K562 (cell line): ENCODE results near the gene TK1. TPM values are rescaled to one million over a fixed set of nuclear protein-coding genes. Genes with fewer than 3 reads are reported as not detected.
A peak's percentile ranks its signal among the peaks of the same experiment; 100 is the strongest.

Source experiments
- ELF1 ChIP-seq: fragments of 200-800 bp; sonication (Bioruptor generic); IDR thresholded peaks from 2 replicates; pipeline ENCODE4 v1.6.1; 2016; ENCODE audit warnings: missing genetic modification characterization, missing compliant biosample characterization
- ETV6 ChIP-seq, 3 experiments: fragments of 150-350 bp in 1 of 3; sonication (generic) in 1 of 3; formaldehyde crosslinking in 1 of 3; IDR thresholded peaks; 2 replicates each; pipeline versions ENCODE4 v1.6.1 to v1.8.0; 2014 to 2022; ENCODE audit warnings: borderline replicate concordance in 2 of 3, low read depth in 2 of 3, antibody characterized with exemption in 1 of 3, low read length in 1 of 3, mild to moderate bottlenecking in 1 of 3, missing genetic modification reagents in 1 of 3
- HCFC1 ChIP-seq: IDR thresholded peaks from 2 replicates; pipeline ENCODE4 v1.6.1; 2012; ENCODE audit warnings: low read depth, low read length, improper control_type of control experiment
- JUN ChIP-seq, 2 experiments: sonication (generic) in 1 of 2; formaldehyde crosslinking in 1 of 2; IDR thresholded peaks; 2 replicates each; pipeline versions ENCODE4 v1.6.1 to v1.8.0; 2012 to 2022; ENCODE audit warnings: borderline replicate concordance in 2 of 2, mild to moderate bottlenecking in 2 of 2, improper control_type of control experiment in 1 of 2, low read depth in 1 of 2, low read length in 1 of 2, missing genetic modification reagents in 1 of 2
- POLR2A ChIP-seq: fragments of 450-650 bp; conservative IDR thresholded peaks from 2 replicates; pipeline ENCODE4 v1.6.1; 2016
- RBM14 ChIP-seq: fragments of 200-400 bp; formaldehyde crosslinking; IDR thresholded peaks from 2 replicates; pipeline ENCODE4 v1.6.1; 2018; ENCODE audit warnings: low read depth, mild to moderate bottlenecking, low read length, moderate library complexity, borderline replicate concordance; ENCODE audit not compliant: insufficient read depth
- RBM34 ChIP-seq: fragments of 200-400 bp; formaldehyde crosslinking; IDR thresholded peaks from 2 replicates; pipeline ENCODE4 v1.6.1; 2018; ENCODE audit warnings: low read length, borderline replicate concordance; ENCODE audit not compliant: insufficient read depth
- THRAP3 ChIP-seq: fragments of 450-650 bp; IDR thresholded peaks from 2 replicates; pipeline ENCODE4 v1.6.1; 2016; ENCODE audit warnings: mild to moderate bottlenecking, inconsistent platforms, borderline replicate concordance
- YY1 ChIP-seq, 3 experiments: IDR thresholded peaks; 2 replicates each; pipeline ENCODE4 v1.6.1; 2011; ENCODE audit warnings: low read length in 2 of 3, mild to moderate bottlenecking in 2 of 3, moderate library complexity in 2 of 3, borderline replicate concordance in 1 of 3, control low read depth in 1 of 3, low read depth in 1 of 3; ENCODE audit not compliant: insufficient read depth in 3 of 3, insufficient replicate concordance in 2 of 3, control insufficient read depth in 1 of 3, insufficient read length in 1 of 3; ENCODE audit errors: extremely low read depth in 1 of 3
- ZNF224 ChIP-seq: sonication (generic); formaldehyde crosslinking; IDR thresholded peaks from 2 replicates; pipeline ENCODE4 v1.8.0; 2022; ENCODE audit warnings: mild to moderate bottlenecking, missing genetic modification reagents
- ZNF274 ChIP-seq: IDR thresholded peaks from 2 replicates; pipeline ENCODE4 v1.6.1; 2011; ENCODE audit warnings: low read depth, mild to moderate bottlenecking, low read length, moderate library complexity, borderline replicate concordance
- ZNF408 ChIP-seq: fragments of 250-450 bp; sonication (Bioruptor Pico); IDR thresholded peaks from 2 replicates; pipeline ENCODE4 v1.4.0; 2020; ENCODE audit warnings: low read depth, mild to moderate bottlenecking, moderate library complexity
- ZNF583 ChIP-seq: fragments of 250-450 bp; sonication (Bioruptor Pico); IDR thresholded peaks from 2 replicates; pipeline ENCODE4 v1.4.0; 2020
- ZNF586 ChIP-seq: fragments of 450-650 bp; formaldehyde crosslinking; conservative IDR thresholded peaks from 2 replicates; pipeline ENCODE4 v1.4.0; 2020; ENCODE audit warnings: mild to moderate bottlenecking, moderate library complexity
- ZNF589 ChIP-seq: fragments of 200-800 bp; sonication (Bioruptor generic); IDR thresholded peaks from 2 replicates; pipeline ENCODE4 v1.6.1; 2016; ENCODE audit warnings: low read depth, missing genetic modification characterization, missing compliant biosample characterization
- polyA plus RNA-seq, 8 experiments: library from polyadenylated mRNA; depleted of rRNA in 4 of 8; stranded (reverse) in 5 of 8; unstranded in 3 of 8; fragments of >200 nt; fragmentation: Nextera tagmentation in 2 of 8; fragmentation: Illumina TruSeq in 1 of 8; extraction: Ambion mirVana in 2 of 8; extraction: Trizol in 1 of 8; gene quantifications; 2 replicates each; pipeline versions ENCODE4 v1.2.1 to v1.2.3, GENCODE V29; 2011 to 2014; ENCODE audit warnings: inconsistent platforms in 1 of 8, missing spikeins in 1 of 8
- total RNA-seq, 7 experiments: library from RNA; depleted of rRNA in 6 of 7; stranded (reverse); fragments of >200 nt in 6 of 7; fragmentation: Illumina TruSeq in 2 of 7; extraction: Trizol in 2 of 7; gene quantifications; 2 replicates each; pipeline versions ENCODE4 v1.2.1 to v1.2.3, GENCODE V29; 2011 to 2021; ENCODE audit warnings: low replicate concordance in 1 of 7
- TF ChIP-seq, protein P1 (sequence below): IDR thresholded peaks from 2 replicates; pipeline ENCODE4 v1.6.1; 2016; ENCODE audit warnings: missing genetic modification characterization, missing compliant biosample characterization
- TF ChIP-seq, protein P2 (sequence below): fragments of 250-450 bp; sonication (Bioruptor Pico); IDR thresholded peaks from 2 replicates; pipeline ENCODE4 v1.4.0; 2020; ENCODE audit warnings: mild to moderate bottlenecking, moderate library complexity
- TF ChIP-seq, protein P3 (sequence below), 2 experiments: fragments of 150-350 bp in 1 of 2; IDR thresholded peaks; 2 replicates each; pipeline ENCODE4 v1.6.1; 2012 to 2016; ENCODE audit warnings: low read depth in 2 of 2, low read length in 2 of 2, mild to moderate bottlenecking in 1 of 2, moderate library complexity in 1 of 2

Gene TK1
- total and polyA plus RNA-seq, 9 of the 15 experiments (the other 6 are each of a cell fraction or from before 2014, with no cell fraction given), result 8.4 to 280 (median 103) TPM

DNA sequence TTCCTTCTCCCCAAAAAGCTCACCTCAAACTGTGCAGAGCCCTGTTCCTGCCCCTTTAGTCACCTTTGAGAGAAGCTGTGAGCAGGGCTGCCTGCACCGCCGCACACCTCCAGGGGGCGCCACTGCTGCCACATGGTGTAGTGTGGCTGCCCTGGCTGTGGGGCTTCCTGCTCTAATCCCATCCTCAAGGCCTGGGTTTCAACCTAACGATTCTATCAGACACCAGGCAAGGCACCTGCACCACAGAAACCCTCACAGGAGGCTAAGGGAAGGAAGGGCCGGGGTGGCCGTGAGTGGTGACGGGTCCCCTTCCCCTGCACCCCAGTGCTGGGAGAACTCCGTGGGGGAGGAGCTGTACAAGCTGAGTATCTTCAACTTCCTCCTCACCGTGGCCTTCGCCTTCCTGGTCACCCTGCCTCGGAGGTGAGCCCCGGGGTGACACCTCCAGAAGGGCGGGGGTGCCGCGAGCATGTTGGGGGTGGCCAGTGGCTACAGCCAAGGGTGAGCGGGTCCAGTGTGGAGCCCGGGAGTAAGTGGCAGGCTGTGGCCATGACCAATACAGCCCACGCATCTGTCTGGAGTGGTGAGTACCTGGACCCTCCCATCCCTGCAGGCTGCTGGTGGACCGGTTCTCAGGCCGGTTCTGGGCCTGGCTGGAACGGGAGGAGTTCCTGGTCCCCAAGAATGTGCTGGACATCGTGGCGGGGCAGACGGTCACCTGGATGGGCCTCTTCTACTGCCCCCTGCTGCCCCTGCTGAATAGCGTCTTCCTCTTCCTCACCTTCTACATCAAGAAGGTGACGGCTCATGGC lies 49.3 kb downstream of the TK1 start (continued):
- 0 out of 2 replicates have a peak, but pooled peaks have one; percentile 22 for TF ChIP-seq ZNF589 (CRISPR knock-in tag)
- no peak for TF ChIP-seq YY1 (IDR thresholded peaks at IDR 0.05; ENCODE audit: borderline replicate concordance in 1 of 3, control insufficient read depth in 1 of 3, extremely low read depth in 1 of 3, insufficient read depth in 3 of 3, insufficient read length in 1 of 3, insufficient replicate concordance in 2 of 3, low read depth in 1 of 3, low read length in 2 of 3)
- TF ChIP-seq, protein P1, sequence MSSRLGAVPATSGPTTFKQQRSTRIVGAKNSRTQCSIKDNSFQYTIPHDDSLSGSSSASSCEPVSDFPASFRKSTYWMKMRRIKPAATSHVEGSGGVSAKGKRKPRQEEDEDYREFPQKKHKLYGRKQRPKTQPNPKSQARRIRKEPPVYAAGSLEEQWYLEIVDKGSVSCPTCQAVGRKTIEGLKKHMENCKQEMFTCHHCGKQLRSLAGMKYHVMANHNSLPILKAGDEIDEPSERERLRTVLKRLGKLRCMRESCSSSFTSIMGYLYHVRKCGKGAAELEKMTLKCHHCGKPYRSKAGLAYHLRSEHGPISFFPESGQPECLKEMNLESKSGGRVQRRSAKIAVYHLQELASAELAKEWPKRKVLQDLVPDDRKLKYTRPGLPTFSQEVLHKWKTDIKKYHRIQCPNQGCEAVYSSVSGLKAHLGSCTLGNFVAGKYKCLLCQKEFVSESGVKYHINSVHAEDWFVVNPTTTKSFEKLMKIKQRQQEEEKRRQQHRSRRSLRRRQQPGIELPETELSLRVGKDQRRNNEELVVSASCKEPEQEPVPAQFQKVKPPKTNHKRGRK, result no peak
- 0 out of 2 replicates have a peak, but pooled peaks have one; percentile 14 for TF ChIP-seq THRAP3
- TF ChIP-seq RBM34, result no peak
- TF ChIP-seq, protein P2, sequence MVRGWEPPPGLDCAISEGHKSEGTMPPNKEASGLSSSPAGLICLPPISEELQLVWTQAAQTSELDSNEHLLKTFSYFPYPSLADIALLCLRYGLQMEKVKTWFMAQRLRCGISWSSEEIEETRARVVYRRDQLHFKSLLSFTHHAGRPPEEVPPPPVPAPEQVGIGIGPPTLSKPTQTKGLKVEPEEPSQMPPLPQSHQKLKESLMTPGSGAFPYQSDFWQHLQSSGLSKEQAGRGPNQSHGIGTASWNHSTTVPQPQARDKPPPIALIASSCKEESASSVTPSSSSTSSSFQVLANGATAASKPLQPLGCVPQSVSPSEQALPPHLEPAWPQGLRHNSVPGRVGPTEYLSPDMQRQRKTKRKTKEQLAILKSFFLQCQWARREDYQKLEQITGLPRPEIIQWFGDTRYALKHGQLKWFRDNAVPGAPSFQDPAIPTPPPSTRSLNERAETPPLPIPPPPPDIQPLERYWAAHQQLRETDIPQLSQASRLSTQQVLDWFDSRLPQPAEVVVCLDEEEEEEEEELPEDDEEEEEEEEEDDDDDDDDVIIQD (CRISPR knock-in tag), result no peak
- TF ChIP-seq ZNF586 (CRISPR knock-in tag), result no peak
- no peak for TF ChIP-seq ZNF224 (CRISPR knock-in tag)
- no peak for TF ChIP-seq ZNF274
- TF ChIP-seq ZNF408 (CRISPR knock-in tag), result no peak
- TF ChIP-seq JUN (IDR thresholded peaks at IDR 0.05; ENCODE audit: borderline replicate concordance, low read depth, low read length), result no peak
- peak; percentile 15; the same call in 1 of the 2 replicates for TF ChIP-seq JUN (CRISPR knock-in tag; IDR thresholded peaks at IDR 0.05; ENCODE audit: borderline replicate concordance)
- TF ChIP-seq HCFC1, result 0 out of 2 replicates have a peak, but pooled peaks have one; percentile 24
- TF ChIP-seq ELF1 (tag), result peak; percentile 52
- TF ChIP-seq ZNF583 (CRISPR knock-in tag), result 0 out of 2 replicates have a peak, but pooled peaks have one; percentile 6
- no peak for TF ChIP-seq ETV6 (IDR thresholded peaks at IDR 0.05; ENCODE audit: borderline replicate concordance in 1 of 2, low read depth in 2 of 2, low read length in 1 of 2)
- TF ChIP-seq ETV6 (CRISPR knock-in tag; IDR thresholded peaks at IDR 0.05; ENCODE audit: borderline replicate concordance), result no peak
- TF ChIP-seq, protein P3, sequence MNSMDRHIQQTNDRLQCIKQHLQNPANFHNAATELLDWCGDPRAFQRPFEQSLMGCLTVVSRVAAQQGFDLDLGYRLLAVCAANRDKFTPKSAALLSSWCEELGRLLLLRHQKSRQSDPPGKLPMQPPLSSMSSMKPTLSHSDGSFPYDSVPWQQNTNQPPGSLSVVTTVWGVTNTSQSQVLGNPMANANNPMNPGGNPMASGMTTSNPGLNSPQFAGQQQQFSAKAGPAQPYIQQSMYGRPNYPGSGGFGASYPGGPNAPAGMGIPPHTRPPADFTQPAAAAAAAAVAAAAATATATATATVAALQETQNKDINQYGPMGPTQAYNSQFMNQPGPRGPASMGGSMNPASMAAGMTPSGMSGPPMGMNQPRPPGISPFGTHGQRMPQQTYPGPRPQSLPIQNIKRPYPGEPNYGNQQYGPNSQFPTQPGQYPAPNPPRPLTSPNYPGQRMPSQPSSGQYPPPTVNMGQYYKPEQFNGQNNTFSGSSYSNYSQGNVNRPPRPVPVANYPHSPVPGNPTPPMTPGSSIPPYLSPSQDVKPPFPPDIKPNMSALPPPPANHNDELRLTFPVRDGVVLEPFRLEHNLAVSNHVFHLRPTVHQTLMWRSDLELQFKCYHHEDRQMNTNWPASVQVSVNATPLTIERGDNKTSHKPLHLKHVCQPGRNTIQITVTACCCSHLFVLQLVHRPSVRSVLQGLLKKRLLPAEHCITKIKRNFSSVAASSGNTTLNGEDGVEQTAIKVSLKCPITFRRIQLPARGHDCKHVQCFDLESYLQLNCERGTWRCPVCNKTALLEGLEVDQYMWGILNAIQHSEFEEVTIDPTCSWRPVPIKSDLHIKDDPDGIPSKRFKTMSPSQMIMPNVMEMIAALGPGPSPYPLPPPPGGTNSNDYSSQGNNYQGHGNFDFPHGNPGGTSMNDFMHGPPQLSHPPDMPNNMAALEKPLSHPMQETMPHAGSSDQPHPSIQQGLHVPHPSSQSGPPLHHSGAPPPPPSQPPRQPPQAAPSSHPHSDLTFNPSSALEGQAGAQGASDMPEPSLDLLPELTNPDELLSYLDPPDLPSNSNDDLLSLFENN (IDR thresholded peaks at IDR 0.05; ENCODE audit: low read depth in 2 of 2, low read length in 2 of 2), result no peak
- TF ChIP-seq RBM14, result no peak
- no peak for TF ChIP-seq POLR2A
